DOHH2 (cell line): ENCODE data around the gene NFE2L2.
"Not testable (repeated sequence)": the region's sequence is repeated elsewhere in the genome, so short reads cannot be mapped to it uniquely, and the experiment has no call there.

Source experiments
- H3F3A ChIP-seq: fragments of 200-600 bp; sonication (generic), shearing (Covaris generic); 2 replicates; pipeline ENCODE4 v1.6.0; 2016; ENCODE audit warnings: antibody characterized with exemption, mild to moderate bottlenecking; ENCODE audit not compliant: control insufficient read depth, insufficient read depth
- H3K27ac ChIP-seq: fragments of 200-600 bp; sonication (generic); 2 replicates; pipeline ENCODE4 v1.5.1; 2014; ENCODE audit warnings: low read depth, mild to moderate bottlenecking, low read length, moderate library complexity
- H3K27me3 ChIP-seq: fragments of 200-600 bp; sonication (generic); 2 replicates; pipeline ENCODE4 v1.6.1; 2014; ENCODE audit warnings: mild to moderate bottlenecking, low read length, mixed read lengths; ENCODE audit not compliant: control insufficient read depth
- H3K36me3 ChIP-seq: fragments of 200-600 bp; sonication (generic); 2 replicates; pipeline ENCODE4 v1.6.1; 2014; ENCODE audit warnings: mild to moderate bottlenecking, low read length, moderate library complexity, mixed read lengths; ENCODE audit not compliant: control insufficient read depth
- H3K4me1 ChIP-seq: fragments of 200-600 bp; sonication (generic); 2 replicates; pipeline ENCODE4 v1.6.1; 2014; ENCODE audit warnings: mild to moderate bottlenecking, low read length, mixed read lengths; ENCODE audit not compliant: control insufficient read depth
- H3K4me2 ChIP-seq: fragments of 200-600 bp; sonication (generic); 2 replicates; pipeline ENCODE4 v1.6.0; 2014; ENCODE audit warnings: mild to moderate bottlenecking, low read length, moderate library complexity
- H3K4me3 ChIP-seq: fragments of 200-600 bp; sonication (generic); 2 replicates; pipeline ENCODE4 v1.5.1; 2014; ENCODE audit warnings: mild to moderate bottlenecking, low read length, mixed read lengths
- H3K79me2 ChIP-seq: fragments of 200-600 bp; sonication (generic); 2 replicates; pipeline ENCODE4 v1.6.1; 2014; ENCODE audit warnings: mild to moderate bottlenecking, low read length, mixed read lengths; ENCODE audit not compliant: control insufficient read depth
- H3K9me2 ChIP-seq: fragments of 200-600 bp; sonication (generic); replicated peaks from 2 replicates; pipeline ENCODE4 v1.6.1; 2014; ENCODE audit warnings: mild to moderate bottlenecking, low read length, mixed read lengths; ENCODE audit not compliant: control insufficient read depth
- H3K9me3 ChIP-seq: fragments of 200-600 bp; sonication (generic); 2 replicates; pipeline ENCODE4 v1.6.1; 2014; ENCODE audit warnings: antibody characterized with exemption, low read length, mixed read lengths; ENCODE audit not compliant: control insufficient read depth, insufficient read depth
- H4K20me1 ChIP-seq: fragments of 200-600 bp; sonication (generic); 2 replicates; pipeline ENCODE4 v1.6.0; 2014; ENCODE audit warnings: low read depth, mild to moderate bottlenecking, antibody characterized with exemption, low read length, moderate library complexity; ENCODE audit not compliant: control insufficient read depth, insufficient read depth
- CTCF ChIP-seq: fragments of 200-600 bp; sonication (generic); IDR thresholded peaks from one replicate; pipeline ENCODE4 v1.5.1; 2014; ENCODE audit warnings: antibody characterized with exemption, mild to moderate bottlenecking, low read depth, low read length; ENCODE audit not compliant: poor library complexity, severe bottlenecking
- EZH2phosphoT487 ChIP-seq: fragments of 200-600 bp; sonication (generic); IDR thresholded peaks from 2 replicates; pipeline ENCODE4 v1.6.1; 2017; ENCODE audit warnings: borderline replicate concordance, mild to moderate bottlenecking, antibody characterized with exemption, low read length, moderate library complexity, mixed read lengths

NFE2L2 gene

GRCh38 chr2:177225965-177226360, 38.6 kb downstream of the NFE2L2 start:
- H3K4me2 ChIP-seq = no peak overlapping the region
- H3K9me3 ChIP-seq = no peaks in the 10 kb centered on the region
- H3F3A ChIP-seq = peaks cover 77% of the 10 kb centered on the region
- no peak for TF ChIP-seq CTCF
- no peak for TF ChIP-seq EZH2phosphoT487
- H3K36me3 ChIP-seq = peaks cover 42% of the 10 kb centered on the region
- no peaks in the 10 kb centered on the region for H3K9me2 ChIP-seq
- H3K4me3 ChIP-seq = no peak overlapping the region
- H3K79me2 ChIP-seq = no peaks in the 10 kb centered on the region
- H3K27me3 ChIP-seq = no peaks in the 10 kb centered on the region
- peaks cover 13% of the 10 kb centered on the region for H3K4me1 ChIP-seq
- 0 out of 2 replicates have a peak, but pooled peaks cover 4% of the 10 kb centered on the region for H4K20me1 ChIP-seq
- H3K27ac ChIP-seq = peak overlapping the region; percentile 23; the same call in 1 of the 2 replicates

- peaks cover 44% of the 10 kb centered on the region for H3K36me3 ChIP-seq
- H3K27ac ChIP-seq, H3K4me3 ChIP-seq, H3K4me2 ChIP-seq, H3K9me2 ChIP-seq, H3K9me3 ChIP-seq, H3K27me3 ChIP-seq, H3K79me2 ChIP-seq: not testable (repeated sequence)
- peaks cover 12% of the 10 kb centered on the region for H4K20me1 ChIP-seq
- peaks cover 13% of the 10 kb centered on the region for H3K4me1 ChIP-seq
- H3F3A ChIP-seq = peaks cover 84% of the 10 kb centered on the region
Measured at GRCh38 chr2:177223436-177223835, 41.1 kb downstream of the NFE2L2 start.

GRCh38 chr2:177221970-177222369, 42.6 kb downstream of the NFE2L2 start:
- Histone ChIP-seq H3K79me2 (peaks cover 24% of the 10 kb centered on the region), H3K27ac (no peak overlapping the region), H3F3A (peaks cover 85% of the 10 kb centered on the region), H3K27me3 (no peaks in the 10 kb centered on the region), H4K20me1 (peaks cover 16% of the 10 kb centered on the region), H3K9me3 (no peaks in the 10 kb centered on the region), H3K4me3 (no peak overlapping the region), H3K4me2 (no peak overlapping the region), H3K9me2 (no peaks in the 10 kb centered on the region), H3K4me1 (peaks cover 9% of the 10 kb centered on the region), H3K36me3 (peaks cover 59% of the 10 kb centered on the region)
- TF ChIP-seq EZH2phosphoT487 (no peak), CTCF (no peak)

GRCh38 chr2:177221534-177221933, 43.0 kb downstream of the NFE2L2 start:
- Histone ChIP-seq H3K36me3 (peaks cover 63% of the 10 kb centered on the region), H3K27ac (no peak overlapping the region), H4K20me1 (peaks cover 17% of the 10 kb centered on the region), H3K4me1 (peaks cover 5% of the 10 kb centered on the region; the same call in 1 of the 2 replicates), H3K79me2 (peaks cover 28% of the 10 kb centered on the region), H3F3A (peaks cover 87% of the 10 kb centered on the region), H3K9me3 (no peaks in the 10 kb centered on the region), H3K4me3 (no peak overlapping the region), H3K27me3 (no peaks in the 10 kb centered on the region), H3K9me2 (no peaks in the 10 kb centered on the region), H3K4me2 (no peak overlapping the region)
- TF ChIP-seq EZH2phosphoT487 = no peak
- TF ChIP-seq CTCF = no peak

- not testable (repeated sequence) for H3K27ac ChIP-seq, H3K4me2 ChIP-seq, H3K4me3 ChIP-seq, H3K9me2 ChIP-seq, H3K9me3 ChIP-seq, H3K27me3 ChIP-seq
- Histone ChIP-seq H4K20me1 (peaks cover 19% of the 10 kb centered on the region), H3K36me3 (peaks cover 81% of the 10 kb centered on the region), H3K4me1 (peaks cover 16% of the 10 kb centered on the region), H3F3A (peaks cover 78% of the 10 kb centered on the region), H3K79me2 (peaks cover 45% of the 10 kb centered on the region)
Measured at GRCh38 chr2:177219787-177220186, 44.7 kb downstream of the NFE2L2 start.
